ENCODE data around the gene BFSP2.

The BFSP2 gene

GRCh38 chr3:133410191-133410892 is 10.5 kb downstream of the BFSP2 start:
- no peaks in the 10 kb centered on the region for H3K36me3 ChIP-seq

GRCh38 chr3:133412183-133413132 is 12.6 kb downstream of the BFSP2 start:
- H3K4me1 ChIP-seq = no peaks in the 10 kb centered on the region
- no peak overlapping the region for H3K4me2 ChIP-seq
- no peak overlapping the region for H3K4me3 ChIP-seq
- no peak overlapping the region for H3K9ac ChIP-seq
- TF ChIP-seq Cebpa-rat (IDR thresholded peaks at IDR 0.05) = no peak
- H3K9me3 ChIP-seq (replicated peaks in 1 of 11) = no peaks in the 10 kb centered on the region
- no peaks in the 10 kb centered on the region for H3K27me3 ChIP-seq
- H3K36me3 ChIP-seq = no peaks in the 10 kb centered on the region
- H4K20me1 ChIP-seq = no peaks in the 10 kb centered on the region
- H3K27ac ChIP-seq = no peak overlapping the region

More at GRCh38 chr3:133410191-133410892, 10.5 kb downstream of the BFSP2 start:
- no peak overlapping the region for H3K27ac ChIP-seq
- no peak overlapping the region for H3K9ac ChIP-seq
- H4K20me1 ChIP-seq = no peaks in the 10 kb centered on the region
- no peak for TF ChIP-seq Cebpa-rat (IDR thresholded peaks at IDR 0.05)
- no peak overlapping the region for H3K4me3 ChIP-seq
- H3K4me2 ChIP-seq = no peak overlapping the region
- no peaks in the 10 kb centered on the region for H3K27me3 ChIP-seq
- H3K9me3 ChIP-seq (replicated peaks in 1 of 11) = no peaks in the 10 kb centered on the region
- no peaks in the 10 kb centered on the region for H3K4me1 ChIP-seq

GRCh38 chr3:133413161-133414020 is 13.5 kb downstream of the BFSP2 start:
- H3K27ac ChIP-seq = no peak overlapping the region
- H3K4me2 ChIP-seq = no peak overlapping the region
- no peaks in the 10 kb centered on the region for H3K27me3 ChIP-seq
- no peaks in the 10 kb centered on the region for H3K4me1 ChIP-seq
- H3K4me3 ChIP-seq = no peak overlapping the region
- H3K36me3 ChIP-seq = no peaks in the 10 kb centered on the region
- H3K9ac ChIP-seq = no peak overlapping the region
- no peaks in the 10 kb centered on the region for H4K20me1 ChIP-seq
- TF ChIP-seq Cebpa-rat (IDR thresholded peaks at IDR 0.05) = no peak
- H3K9me3 ChIP-seq (replicated peaks in 1 of 11) = no peaks in the 10 kb centered on the region

GRCh38 chr3:133414021-133414392 is 14.2 kb downstream of the BFSP2 start:
- Histone ChIP-seq H4K20me1 (no peaks in the 10 kb centered on the region), H3K9ac (no peak overlapping the region), H3K4me1 (no peaks in the 10 kb centered on the region), H3K4me3 (no peak overlapping the region), H3K4me2 (no peak overlapping the region), H3K27me3 (no peaks in the 10 kb centered on the region), H3K36me3 (no peaks in the 10 kb centered on the region), H3K27ac (no peak overlapping the region), H3K9me3 (replicated peaks in 1 of 11) (no peaks in the 10 kb centered on the region)
- TF ChIP-seq Cebpa-rat (IDR thresholded peaks at IDR 0.05) = no peak

GRCh38 chr3:133418361-133418760 is 18.5 kb downstream of the BFSP2 start:
- Histone ChIP-seq H3K4me2 (no peak overlapping the region), H4K20me1 (no peaks in the 10 kb centered on the region), H3K4me3 (no peak overlapping the region), H3K27ac (no peak overlapping the region), H3K9me3 (replicated peaks in 1 of 11) (no peaks in the 10 kb centered on the region), H3K4me1 (no peaks in the 10 kb centered on the region), H3K36me3 (no peaks in the 10 kb centered on the region), H3K27me3 (no peaks in the 10 kb centered on the region), H3K9ac (no peak overlapping the region)
- no peak for TF ChIP-seq Cebpa-rat (IDR thresholded peaks at IDR 0.05)

- no peak overlapping the region for H3K9ac ChIP-seq
- H4K20me1 ChIP-seq = no peaks in the 10 kb centered on the region
- H3K9me3 ChIP-seq (replicated peaks in 1 of 11) = no peaks in the 10 kb centered on the region
- no peak overlapping the region for H3K4me2 ChIP-seq
- H3K27me3 ChIP-seq = no peaks in the 10 kb centered on the region
- TF ChIP-seq Cebpa-rat (IDR thresholded peaks at IDR 0.05) = no peak
- H3K27ac ChIP-seq = no peak overlapping the region
- H3K4me1 ChIP-seq = peaks cover 0 to 9% (median 1%) of the 10 kb centered on the region in 10 experiments; a peak in 6 of 20 replicates
- H3K36me3 ChIP-seq = no peaks in the 10 kb centered on the region
- H3K4me3 ChIP-seq = no peak overlapping the region
These were observed 19.5 kb downstream of the BFSP2 start for GRCh38 chr3:133419151-133419909.

- no peak for TF ChIP-seq Cebpa-rat (IDR thresholded peaks at IDR 0.05)
- no peaks in the 10 kb centered on the region for H3K9me3 ChIP-seq (replicated peaks in 1 of 11)
- peaks cover 0 to 16% (median 7%) of the 10 kb centered on the region in 10 experiments; a peak in 10 of 20 replicates for H3K4me1 ChIP-seq
- H3K27me3 ChIP-seq = no peaks in the 10 kb centered on the region
- no peak overlapping the region for H3K4me2 ChIP-seq
- H3K27ac ChIP-seq = no peak overlapping the region
- no peaks in the 10 kb centered on the region for H4K20me1 ChIP-seq
- no peak overlapping the region for H3K9ac ChIP-seq
- H3K4me3 ChIP-seq = no peak overlapping the region
- no peaks in the 10 kb centered on the region for H3K36me3 ChIP-seq
These were observed 25.3 kb downstream of the BFSP2 start for GRCh38 chr3:133424937-133425869.

GRCh38 chr3:133425898-133426297 is 26.0 kb downstream of the BFSP2 start:
- Histone ChIP-seq H3K27me3 (no peaks in the 10 kb centered on the region), H3K36me3 (no peaks in the 10 kb centered on the region), H3K4me2 (peak overlapping the region in 1 of 11 experiments; percentile 16; a peak in 1 of 22 replicates), H4K20me1 (no peaks in the 10 kb centered on the region), H3K4me3 (no peak overlapping the region), H3K9me3 (replicated peaks in 1 of 11) (no peaks in the 10 kb centered on the region), H3K4me1 (peaks cover 0 to 16% (median 7%) of the 10 kb centered on the region in 10 experiments; a peak in 10 of 20 replicates), H3K9ac (no peak overlapping the region), H3K27ac (no peak overlapping the region)
- no peak for TF ChIP-seq Cebpa-rat (IDR thresholded peaks at IDR 0.05)

Data from BLaER1 treated with 17β-estradiol and CSF1 and Interleukin-3, amounts not matched to agents 10 nM and 100 nM (cell line).